NT2/D1 (cell line): Measurements from ENCODE around the gene TMEM62.

Source experiments
- DNase-seq: peaks from one replicate; pipeline ENCODE4 v3.0.0-alpha.2; 2011; ENCODE audit warnings: low read depth, low spot score
- H3K27me3 ChIP-seq: 2 replicates; pipeline ENCODE4 v1.6.0; 2011; ENCODE audit warnings: mild to moderate bottlenecking; ENCODE audit not compliant: insufficient read length, insufficient read depth
- H3K36me3 ChIP-seq: 2 replicates; pipeline ENCODE4 v1.6.1; 2011; ENCODE audit warnings: mild to moderate bottlenecking, low read length, mixed read lengths; ENCODE audit not compliant: insufficient read depth, insufficient read length
- H3K4me1 ChIP-seq: 2 replicates; pipeline ENCODE4 v1.5.1; 2011; ENCODE audit not compliant: insufficient read depth, insufficient read length
- H3K4me3 ChIP-seq: 2 replicates; pipeline ENCODE4 v1.5.1; 2011; ENCODE audit warnings: low read depth; ENCODE audit not compliant: insufficient read length
- H3K9ac ChIP-seq: 2 replicates; pipeline ENCODE4 v1.6.0; 2011; ENCODE audit warnings: low read depth; ENCODE audit not compliant: insufficient read length
- H3K9me3 ChIP-seq: 2 replicates; pipeline ENCODE4 v1.5.1; 2011; ENCODE audit warnings: mild to moderate bottlenecking, low read length; ENCODE audit not compliant: insufficient read depth
- SUZ12 ChIP-seq: IDR thresholded peaks from 2 replicates; pipeline ENCODE4 v1.6.1; 2011; ENCODE audit not compliant: insufficient read length, insufficient read depth; ENCODE audit errors: extremely low read depth
- YY1 ChIP-seq: IDR thresholded peaks from 2 replicates; pipeline ENCODE4 v1.6.1; 2011; ENCODE audit not compliant: insufficient read length, insufficient read depth
- ZNF274 ChIP-seq: IDR thresholded peaks from 2 replicates; pipeline ENCODE4 v1.6.1; 2011; ENCODE audit warnings: mild to moderate bottlenecking, low read depth, low read length

Gene TMEM62

GRCh38 chr15:43095708-43096347 is 37.6 kb upstream of the TMEM62 start:
- no peak for TF ChIP-seq YY1
- no peak for TF ChIP-seq SUZ12
- no peak for TF ChIP-seq ZNF274
- DNase-seq: no peak
- H3K4me1 ChIP-seq: no peaks in the 10 kb centered on the region
- H3K36me3 ChIP-seq: peaks cover 21% of the 10 kb centered on the region
- no peak overlapping the region for H3K4me3 ChIP-seq
- no peaks in the 10 kb centered on the region for H3K27me3 ChIP-seq
- H3K9ac ChIP-seq: no peak overlapping the region
- H3K9me3 ChIP-seq: no peaks in the 10 kb centered on the region

- Histone ChIP-seq H3K4me1 (no peaks in the 10 kb centered on the region), H3K4me3 (no peak overlapping the region), H3K9ac (no peak overlapping the region), H3K27me3 (no peaks in the 10 kb centered on the region), H3K36me3 (peaks cover 23% of the 10 kb centered on the region), H3K9me3 (no peaks in the 10 kb centered on the region)
- TF ChIP-seq ZNF274 (no peak), YY1 (no peak), SUZ12 (no peak)
- DNase-seq: no peak
These were observed 37.0 kb upstream of the TMEM62 start for GRCh38 chr15:43096411-43096810.

GRCh38 chr15:43099105-43099845 is 34.1 kb upstream of the TMEM62 start:
- no peak overlapping the region for H3K9ac ChIP-seq
- TF ChIP-seq SUZ12: no peak
- TF ChIP-seq ZNF274: no peak
- no peak for TF ChIP-seq YY1
- H3K36me3 ChIP-seq: peaks cover 42% of the 10 kb centered on the region
- H3K9me3 ChIP-seq: no peaks in the 10 kb centered on the region
- H3K27me3 ChIP-seq: no peaks in the 10 kb centered on the region
- no peak overlapping the region for H3K4me3 ChIP-seq
- no peak for DNase-seq
- H3K4me1 ChIP-seq: no peaks in the 10 kb centered on the region

GRCh38 chr15:43100971-43101370 is 32.4 kb upstream of the TMEM62 start:
- Histone ChIP-seq H3K4me1 (no peaks in the 10 kb centered on the region), H3K9me3 (no peaks in the 10 kb centered on the region), H3K27me3 (no peaks in the 10 kb centered on the region), H3K36me3 (peaks cover 45% of the 10 kb centered on the region), H3K4me3 (no peak overlapping the region), H3K9ac (no peak overlapping the region)
- no peak for DNase-seq
- no peak for TF ChIP-seq SUZ12
- no peak for TF ChIP-seq YY1
- TF ChIP-seq ZNF274: no peak

- H3K9ac ChIP-seq: no peak overlapping the region
- H3K27me3 ChIP-seq: no peaks in the 10 kb centered on the region
- no peak for DNase-seq
- H3K36me3 ChIP-seq: peaks cover 44% of the 10 kb centered on the region
- TF ChIP-seq ZNF274 (no peak), SUZ12 (no peak), YY1 (no peak)
- H3K4me3 ChIP-seq: no peak overlapping the region
- H3K9me3 ChIP-seq: no peaks in the 10 kb centered on the region
- no peaks in the 10 kb centered on the region for H3K4me1 ChIP-seq
These were observed 31.2 kb upstream of the TMEM62 start for GRCh38 chr15:43102187-43102586.

GRCh38 chr15:43103907-43104306 is 29.5 kb upstream of the TMEM62 start:
- no peak for DNase-seq
- H3K9me3 ChIP-seq: no peaks in the 10 kb centered on the region
- no peak overlapping the region for H3K9ac ChIP-seq
- H3K27me3 ChIP-seq: no peaks in the 10 kb centered on the region
- H3K4me1 ChIP-seq: no peaks in the 10 kb centered on the region
- no peak overlapping the region for H3K4me3 ChIP-seq
- TF ChIP-seq ZNF274: no peak
- no peak for TF ChIP-seq YY1
- TF ChIP-seq SUZ12: no peak
- H3K36me3 ChIP-seq: peaks cover 36% of the 10 kb centered on the region

- Histone ChIP-seq H3K4me3 (no peak overlapping the region), H3K9me3 (no peaks in the 10 kb centered on the region), H3K27me3 (no peaks in the 10 kb centered on the region), H3K4me1 (no peaks in the 10 kb centered on the region), H3K36me3 (peaks cover 36% of the 10 kb centered on the region), H3K9ac (no peak overlapping the region)
- TF ChIP-seq ZNF274: no peak
- TF ChIP-seq YY1: no peak
- TF ChIP-seq SUZ12: no peak
- DNase-seq: no peak
These were observed 29.0 kb upstream of the TMEM62 start for GRCh38 chr15:43104426-43104825.
